ENCODE data around the gene SRMS.

The SRMS gene

DNA sequence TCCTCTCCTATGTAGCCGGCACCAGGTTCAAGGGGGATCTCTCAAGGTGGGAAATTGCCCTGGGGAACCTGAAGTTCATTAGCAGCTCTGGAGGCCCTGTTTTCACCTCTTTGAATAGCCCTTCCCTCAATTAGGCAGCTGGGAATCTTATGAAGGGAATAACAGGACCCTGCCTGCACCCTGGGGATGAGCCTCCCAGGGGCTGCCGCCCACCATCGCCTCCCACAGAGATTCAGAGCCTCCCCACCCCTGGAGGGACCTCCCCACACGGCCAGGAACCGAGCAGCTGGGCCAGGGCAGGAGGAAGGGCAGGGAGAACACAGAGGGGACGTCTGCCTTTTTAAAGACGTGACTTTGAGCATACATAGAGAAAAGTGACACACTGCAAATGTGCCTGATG is 44.0 kb downstream of the SRMS start:
- H3K4me3 Mint-ChIP-seq, result no peak overlapping the region
- H3K9me3 Mint-ChIP-seq (ENCODE audit: low read depth), result peaks cover 2% of the 10 kb centered on the region
- no peaks in the 10 kb centered on the region for H3K4me1 Mint-ChIP-seq (ENCODE audit: low read depth)
- peaks cover 7% of the 10 kb centered on the region for H3K27me3 Mint-ChIP-seq
- no peak overlapping the region for H3K27ac Mint-ChIP-seq
- H3K36me3 Mint-ChIP-seq, result peaks cover 3% of the 10 kb centered on the region

DNA sequence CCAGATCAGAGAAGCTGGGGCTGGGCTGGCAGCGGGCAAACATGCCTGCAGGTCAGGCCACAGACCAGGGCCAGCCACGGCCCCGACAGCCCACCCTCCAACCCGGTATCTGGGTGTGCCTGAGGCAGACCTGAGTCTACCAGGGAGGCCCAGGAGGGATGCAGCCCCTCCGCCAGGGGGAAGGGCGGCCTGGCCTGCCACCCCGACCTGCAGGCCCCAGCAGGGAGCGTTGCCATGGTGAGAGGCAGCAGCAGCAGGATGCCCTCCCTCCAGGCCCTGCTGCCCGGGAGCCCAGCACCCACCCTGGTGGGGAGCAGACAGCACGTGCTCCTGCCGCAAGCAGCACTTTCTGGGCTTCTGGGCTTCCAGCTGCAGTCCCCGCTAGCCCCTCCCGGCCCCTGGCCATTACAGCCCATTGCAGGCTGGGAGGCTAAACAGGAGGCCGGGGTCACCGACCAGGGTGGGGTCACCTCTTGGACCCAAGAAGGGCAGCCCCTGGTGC is 44.8 kb downstream of the SRMS start:
- H3K9me3 Mint-ChIP-seq (ENCODE audit: low read depth), result peaks cover 2% of the 10 kb centered on the region
- peaks cover 1% of the 10 kb centered on the region for H3K27me3 Mint-ChIP-seq
- H3K36me3 Mint-ChIP-seq, result peaks cover 3% of the 10 kb centered on the region
- H3K4me3 Mint-ChIP-seq, result no peak overlapping the region
- no peaks in the 10 kb centered on the region for H3K4me1 Mint-ChIP-seq (ENCODE audit: low read depth)
- H3K27ac Mint-ChIP-seq, result no peak overlapping the region

- peaks cover 3% of the 10 kb centered on the region for H3K36me3 Mint-ChIP-seq
- no peaks in the 10 kb centered on the region for H3K4me1 Mint-ChIP-seq (ENCODE audit: low read depth)
- H3K27me3 Mint-ChIP-seq, result peaks cover 2% of the 10 kb centered on the region
- H3K4me3 Mint-ChIP-seq, result no peak overlapping the region
- H3K9me3 Mint-ChIP-seq (ENCODE audit: low read depth), result peaks cover 2% of the 10 kb centered on the region
- no peak overlapping the region for H3K27ac Mint-ChIP-seq
These were observed 45.5 kb downstream of the SRMS start for GRCh38 chr20:63501818-63502670.

- peaks cover 2% of the 10 kb centered on the region for H3K9me3 Mint-ChIP-seq (ENCODE audit: low read depth)
- no peak overlapping the region for H3K27ac Mint-ChIP-seq
- peaks cover 3% of the 10 kb centered on the region for H3K36me3 Mint-ChIP-seq
- peaks cover 1% of the 10 kb centered on the region for H3K4me1 Mint-ChIP-seq (ENCODE audit: low read depth)
- peaks cover 2% of the 10 kb centered on the region for H3K27me3 Mint-ChIP-seq
- H3K4me3 Mint-ChIP-seq, result peak overlapping the region; percentile 63
These were observed 46.4 kb downstream of the SRMS start for GRCh38 chr20:63500902-63501817.

DNA sequence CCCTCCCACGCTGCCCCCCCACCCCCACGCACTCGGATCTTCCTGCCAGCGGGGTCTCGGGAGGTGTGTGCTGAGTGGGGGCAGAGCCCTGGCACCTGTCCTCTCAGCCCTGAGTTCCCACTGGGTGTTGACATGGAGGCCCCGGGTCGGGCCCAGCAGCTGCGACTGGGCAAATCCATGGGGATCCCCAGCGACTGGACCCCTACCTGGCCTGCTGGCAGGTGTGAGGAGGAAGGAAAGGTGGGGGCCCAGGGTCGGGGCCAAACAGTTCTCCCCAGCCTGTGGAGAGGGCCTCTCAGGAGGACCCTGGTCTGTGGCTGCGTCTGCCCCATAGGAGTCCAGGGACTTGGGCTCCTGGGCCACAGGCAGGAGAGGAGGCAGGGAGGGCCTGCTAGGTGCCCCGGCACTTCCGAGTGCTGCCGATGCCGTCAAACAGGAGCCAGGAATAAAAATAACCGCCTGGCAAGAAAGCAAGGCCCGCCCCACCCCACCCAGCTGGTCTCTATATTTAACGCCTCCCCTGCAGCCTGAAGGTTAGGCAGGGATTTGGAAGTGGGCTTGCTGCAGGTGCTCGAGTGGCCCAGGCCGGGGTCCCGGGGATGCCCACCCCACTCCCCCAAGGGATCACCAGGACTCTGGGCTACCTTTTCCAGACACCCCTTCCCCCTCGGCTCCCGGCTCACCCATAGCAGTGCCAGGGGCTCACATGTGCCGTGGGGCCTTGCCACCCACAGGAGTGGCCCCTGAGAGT is 47.2 kb downstream of the SRMS start:
- no peak overlapping the region for H3K27ac Mint-ChIP-seq
- peaks cover 3% of the 10 kb centered on the region for H3K36me3 Mint-ChIP-seq
- H3K4me3 Mint-ChIP-seq, result peak overlapping the region; percentile 30
- H3K4me1 Mint-ChIP-seq (ENCODE audit: low read depth), result peaks cover 2% of the 10 kb centered on the region
- peaks cover 2% of the 10 kb centered on the region for H3K9me3 Mint-ChIP-seq (ENCODE audit: low read depth)
- H3K27me3 Mint-ChIP-seq, result peaks cover 2% of the 10 kb centered on the region

DNA sequence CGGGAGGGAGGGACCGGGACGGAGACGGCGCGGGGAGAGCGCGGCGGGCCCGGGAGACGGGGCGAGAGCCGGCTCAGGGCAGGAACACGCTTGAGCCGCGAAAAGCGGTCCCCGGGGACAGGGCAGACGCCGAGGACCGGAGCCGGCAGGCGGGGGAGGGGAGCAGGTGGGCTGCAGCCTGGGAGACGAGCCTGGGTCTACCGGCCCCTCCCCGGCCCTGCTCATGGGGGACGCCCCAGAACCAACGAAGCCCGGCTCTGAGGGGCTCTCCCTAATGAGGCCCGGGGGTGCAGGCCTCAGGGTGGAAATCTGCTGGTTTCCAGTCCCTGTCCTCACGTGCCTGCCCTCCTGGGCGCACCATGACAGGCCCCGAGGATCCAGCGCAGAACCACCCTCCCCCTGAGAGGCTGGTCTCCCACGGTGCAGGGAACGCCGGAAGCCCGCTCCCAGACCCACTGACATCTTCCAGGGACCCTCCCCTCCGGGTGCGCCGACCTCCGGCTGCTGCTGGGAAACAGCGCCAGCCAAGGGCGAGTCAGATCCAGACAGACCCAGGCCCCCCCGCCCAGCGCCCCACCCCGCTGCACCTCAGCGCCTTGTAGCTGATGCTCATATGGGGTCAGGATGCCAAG is 48.1 kb downstream of the SRMS start:
- no peak overlapping the region for H3K4me3 Mint-ChIP-seq
- peaks cover 2% of the 10 kb centered on the region for H3K9me3 Mint-ChIP-seq (ENCODE audit: low read depth)
- H3K4me1 Mint-ChIP-seq (ENCODE audit: low read depth), result peaks cover 2% of the 10 kb centered on the region
- peaks cover 3% of the 10 kb centered on the region for H3K36me3 Mint-ChIP-seq
- peaks cover 2% of the 10 kb centered on the region for H3K27me3 Mint-ChIP-seq
- H3K27ac Mint-ChIP-seq, result no peak overlapping the region

DNA sequence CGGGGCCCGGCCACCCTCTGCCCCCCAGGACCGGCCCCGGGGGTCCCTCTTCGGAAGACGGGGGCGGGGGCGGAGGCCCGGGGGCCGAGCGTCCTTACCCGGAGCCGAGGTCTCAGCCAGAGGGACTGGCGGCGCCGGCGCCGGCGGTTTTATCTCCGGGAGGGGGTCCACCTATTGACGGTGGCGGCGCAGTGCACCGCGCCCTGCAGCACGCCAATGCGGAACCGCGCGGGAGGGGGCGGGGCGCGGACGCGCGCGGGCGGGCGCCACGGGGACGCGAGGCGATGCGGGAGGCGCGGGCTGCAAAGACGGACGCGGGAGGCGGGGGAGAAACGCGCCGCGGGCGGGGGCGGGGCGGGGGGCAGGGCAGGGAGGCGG is 48.6 kb downstream of the SRMS start, which contains the start of gene EEF1A2:
Gene EEF1A2, minus strand, starts transcription at position 124 of the 378 bp plus-strand sequence. CDS start 1,320 bp downstream, outside the sequence.
- no peak within 1 kb of the TSS for H3K27ac Mint-ChIP-seq
- peaks cover 2% of the 10 kb centered on the region for H3K4me1 Mint-ChIP-seq (ENCODE audit: low read depth)
- H3K36me3 Mint-ChIP-seq, result peaks cover under 1% of the 10 kb centered on the region
- H3K4me3 Mint-ChIP-seq, result peak within 1 kb of the TSS; percentile 44
- H3K27me3 Mint-ChIP-seq, result peaks cover 2% of the 10 kb centered on the region
- H3K9me3 Mint-ChIP-seq (ENCODE audit: low read depth), result peaks cover under 1% of the 10 kb centered on the region

GRCh38 chr20:63497946-63498935 is 49.3 kb downstream of the SRMS start:
- Mint-ChIP-seq H3K27ac (no peak overlapping the region), H3K4me1 (ENCODE audit: low read depth) (peaks cover 2% of the 10 kb centered on the region), H3K36me3 (no peaks in the 10 kb centered on the region), H3K9me3 (ENCODE audit: low read depth) (no peaks in the 10 kb centered on the region), H3K27me3 (peaks cover 2% of the 10 kb centered on the region), H3K4me3 (peak overlapping the region; percentile 44)

GRCh38 chr20:63497138-63497945 is 50.2 kb downstream of the SRMS start:
- Mint-ChIP-seq H3K27me3 (peaks cover 3% of the 10 kb centered on the region), H3K9me3 (ENCODE audit: low read depth) (no peaks in the 10 kb centered on the region), H3K4me1 (ENCODE audit: low read depth) (peaks cover 2% of the 10 kb centered on the region), H3K27ac (no peak overlapping the region), H3K36me3 (no peaks in the 10 kb centered on the region), H3K4me3 (peak overlapping the region; percentile 44)

- no peaks in the 10 kb centered on the region for H3K9me3 Mint-ChIP-seq (ENCODE audit: low read depth)
- H3K36me3 Mint-ChIP-seq, result no peaks in the 10 kb centered on the region
- no peak overlapping the region for H3K4me3 Mint-ChIP-seq
- peaks cover 3% of the 10 kb centered on the region for H3K27me3 Mint-ChIP-seq
- no peak overlapping the region for H3K27ac Mint-ChIP-seq
- H3K4me1 Mint-ChIP-seq (ENCODE audit: low read depth), result peaks cover 2% of the 10 kb centered on the region
These were observed 50.9 kb downstream of the SRMS start for GRCh38 chr20:63496596-63497120.

DNA sequence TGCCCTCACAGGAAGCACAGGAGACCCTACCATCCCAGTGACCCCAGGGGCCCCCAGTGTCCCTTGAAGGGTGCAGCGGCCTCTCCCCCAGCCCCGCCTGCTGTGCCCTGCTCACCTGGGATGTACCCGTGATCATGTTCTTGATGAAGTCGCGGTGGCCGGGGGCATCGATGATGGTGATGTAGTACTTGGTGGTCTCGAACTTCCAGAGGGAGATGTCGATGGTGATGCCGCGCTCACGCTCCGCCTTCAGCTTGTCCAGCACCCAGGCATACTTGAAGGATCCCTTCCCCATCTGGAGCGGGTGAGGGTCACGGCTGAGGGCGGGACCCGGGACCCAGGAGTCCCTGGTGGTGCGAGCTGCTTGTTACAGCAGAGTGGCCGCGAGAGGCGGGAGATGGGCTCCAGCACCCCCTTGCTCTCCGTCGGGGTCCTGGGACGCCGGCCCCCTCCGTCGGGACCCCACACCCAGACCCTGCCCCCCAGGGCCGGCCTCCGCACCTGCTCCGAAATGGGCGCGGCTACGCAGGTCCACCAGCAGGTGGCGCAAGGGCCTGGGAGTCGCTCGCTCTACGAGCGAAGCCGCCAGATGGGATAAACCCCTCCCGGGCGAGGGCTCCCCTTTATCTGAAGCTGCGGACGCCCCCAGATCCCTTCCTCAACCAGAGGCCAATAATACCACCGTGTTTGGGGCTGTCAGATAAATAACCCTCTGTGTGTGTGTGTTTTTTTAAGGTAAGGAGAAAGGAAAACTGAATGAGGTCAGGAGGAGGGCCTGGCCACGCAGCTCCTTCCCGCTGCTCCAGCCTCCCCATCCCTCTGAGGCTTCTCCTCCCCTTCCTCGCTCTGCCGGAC is 51.6 kb downstream of the SRMS start:
- Mint-ChIP-seq H3K27ac (no peak overlapping the region), H3K36me3 (no peaks in the 10 kb centered on the region), H3K27me3 (peaks cover 3% of the 10 kb centered on the region), H3K4me1 (ENCODE audit: low read depth) (peaks cover 2% of the 10 kb centered on the region), H3K4me3 (peak overlapping the region; percentile 69), H3K9me3 (ENCODE audit: low read depth) (no peaks in the 10 kb centered on the region)

Data from activated naive CD8-positive, alpha-beta T cell (primary cell).